HG03571 (cell line): Measurements from ENCODE around the gene SPATA13.
"Not testable (repeated sequence)": the region's sequence is repeated elsewhere in the genome, so short reads cannot be mapped to it uniquely, and the experiment has no call there.

Source experiments
- ATAC-seq: cut with Tn5 transposase; IDR thresholded peaks from one replicate; pipeline ENCODE4 v1.9.1; 2021; ENCODE audit not compliant: unreplicated experiment

The SPATA13 gene

DNA sequence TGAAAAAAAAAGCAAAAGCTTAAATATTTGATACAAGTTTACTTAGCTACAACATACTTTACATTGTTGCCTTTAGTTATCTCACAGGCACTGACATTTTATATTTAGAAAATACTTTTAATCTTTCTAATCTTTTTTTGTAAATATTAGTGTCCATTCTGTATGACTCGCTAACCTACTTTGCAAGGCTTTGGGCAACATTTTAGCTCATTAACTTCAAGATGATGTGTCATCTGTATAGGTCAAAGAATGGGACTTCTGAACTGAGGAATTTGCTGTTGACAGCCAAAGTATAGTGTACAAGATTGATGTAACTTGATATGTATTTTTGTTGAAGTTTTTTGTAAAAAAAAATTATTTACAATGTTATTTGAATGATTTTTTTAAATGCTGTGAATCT is 146.1 kb downstream of the SPATA13 start:
- no peak for ATAC-seq

GRCh38 chr13:24307211-24308067 is 146.9 kb downstream of the SPATA13 start:
- ATAC-seq = no peak

- no peak for ATAC-seq
Measured at GRCh38 chr13:24308068-24308445, 147.5 kb downstream of the SPATA13 start.

GRCh38 chr13:24308488-24309020 is 148.0 kb downstream of the SPATA13 start:
- no peak for ATAC-seq

- ATAC-seq = not testable (repeated sequence)
Measured at GRCh38 chr13:24309300-24309699, 148.8 kb downstream of the SPATA13 start, which contains the start of gene C1QTNF9. TSS of gene C1QTNF9 (plus strand) at chr13:24309580. CDS start at chr13:24316004, 6,424 bp downstream.

DNA sequence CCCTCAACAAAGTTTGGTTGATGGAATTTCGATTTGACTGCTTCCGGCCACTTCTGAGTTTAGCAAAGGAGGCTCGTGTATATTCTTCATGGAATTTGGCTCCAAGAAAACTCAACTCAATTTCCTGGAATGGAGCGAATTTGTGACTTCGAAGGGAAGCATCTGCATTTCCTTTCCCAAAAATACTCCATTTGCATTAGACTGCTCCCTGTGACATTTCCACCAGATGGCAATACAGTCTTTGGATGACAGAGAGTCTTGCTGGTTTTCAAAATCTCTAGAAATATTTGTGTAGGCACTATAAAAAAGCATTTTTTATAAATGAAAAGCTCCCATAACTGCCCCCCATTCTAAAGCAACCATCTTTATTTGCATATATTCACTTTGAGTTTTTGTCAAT is 152.9 kb downstream of the SPATA13 start:
- no peak for ATAC-seq

DNA sequence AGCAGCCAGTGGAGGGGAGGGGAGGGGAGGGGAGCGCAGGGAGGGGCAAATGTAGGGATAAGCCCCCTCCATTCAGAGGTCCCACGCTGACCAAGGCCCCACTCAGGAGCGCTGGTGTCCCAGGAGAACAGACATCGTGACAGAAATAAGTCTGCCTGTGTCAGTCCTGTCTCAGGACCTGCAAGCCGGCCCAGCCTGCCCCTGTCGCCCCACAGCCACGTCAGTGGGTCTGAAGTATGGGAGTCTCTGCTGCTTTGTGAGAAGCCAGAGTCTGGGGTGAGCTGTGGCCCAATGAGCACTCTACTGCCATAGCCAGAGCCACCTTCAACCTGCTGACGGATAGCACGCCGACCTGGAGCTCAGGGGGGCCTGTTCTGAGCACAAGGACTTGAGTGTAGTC is 157.3 kb downstream of the SPATA13 start:
- not testable (repeated sequence) for ATAC-seq

DNA sequence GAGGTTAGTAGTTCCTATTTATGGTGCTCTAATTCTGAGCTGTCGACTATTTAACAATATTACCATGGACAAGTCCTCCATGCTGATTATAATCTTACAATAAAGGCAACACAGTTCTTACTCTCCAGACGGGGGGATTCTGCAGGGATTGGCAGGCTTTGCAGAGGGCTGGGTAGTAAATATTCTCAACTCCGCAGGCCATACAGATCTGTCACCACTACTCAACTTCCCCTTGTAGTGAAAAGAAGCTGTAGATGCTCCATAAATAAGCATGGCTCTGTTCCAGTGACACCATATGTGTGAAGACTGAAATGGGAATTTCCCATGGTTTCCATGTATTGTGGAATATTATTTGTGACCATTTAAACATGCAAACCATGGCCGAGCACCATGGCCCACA is 158.4 kb downstream of the SPATA13 start:
- not testable (repeated sequence) for ATAC-seq

DNA sequence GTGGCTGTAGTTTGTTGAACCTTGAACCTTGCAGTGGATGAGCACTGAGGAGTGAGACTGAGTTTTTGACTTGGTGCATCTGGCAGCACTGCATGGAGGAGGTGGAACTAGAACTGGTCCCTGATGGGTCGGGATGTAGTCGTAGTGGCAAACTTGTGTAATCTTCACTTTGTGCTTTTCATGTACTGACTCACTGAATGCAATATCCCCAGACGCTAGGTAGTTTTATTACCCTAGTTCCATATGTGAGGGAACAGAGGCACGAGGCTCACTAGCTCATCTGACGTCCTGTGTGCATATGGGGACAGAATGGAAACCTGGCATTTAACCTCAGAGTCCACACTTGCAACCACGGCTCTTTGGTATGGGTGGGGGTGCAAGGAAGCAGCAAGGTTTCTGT is 159.1 kb downstream of the SPATA13 start:
- ATAC-seq = not testable (repeated sequence)

GRCh38 chr13:24321416-24321815 is 160.9 kb downstream of the SPATA13 start:
- ATAC-seq = not testable (repeated sequence)

DNA sequence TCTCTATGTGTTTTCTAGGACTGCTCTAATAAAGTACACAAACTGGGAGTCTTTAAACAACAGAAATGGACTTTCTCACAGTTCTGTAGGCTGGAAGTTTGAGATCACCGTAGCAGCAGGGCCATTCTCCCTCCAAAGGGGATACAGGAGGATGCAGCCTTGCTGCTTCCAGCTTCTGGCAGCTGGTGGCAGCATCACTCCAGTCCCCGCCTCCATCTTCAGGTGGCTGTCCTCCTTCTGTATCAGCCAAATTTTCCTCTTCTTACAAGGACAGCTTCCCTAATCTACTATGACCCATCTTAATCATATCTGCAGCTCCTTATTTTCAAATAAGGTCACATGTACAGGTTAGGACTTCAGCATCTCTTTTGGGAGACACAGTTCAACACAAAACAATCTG is 161.9 kb downstream of the SPATA13 start:
- ATAC-seq = not testable (repeated sequence)

DNA sequence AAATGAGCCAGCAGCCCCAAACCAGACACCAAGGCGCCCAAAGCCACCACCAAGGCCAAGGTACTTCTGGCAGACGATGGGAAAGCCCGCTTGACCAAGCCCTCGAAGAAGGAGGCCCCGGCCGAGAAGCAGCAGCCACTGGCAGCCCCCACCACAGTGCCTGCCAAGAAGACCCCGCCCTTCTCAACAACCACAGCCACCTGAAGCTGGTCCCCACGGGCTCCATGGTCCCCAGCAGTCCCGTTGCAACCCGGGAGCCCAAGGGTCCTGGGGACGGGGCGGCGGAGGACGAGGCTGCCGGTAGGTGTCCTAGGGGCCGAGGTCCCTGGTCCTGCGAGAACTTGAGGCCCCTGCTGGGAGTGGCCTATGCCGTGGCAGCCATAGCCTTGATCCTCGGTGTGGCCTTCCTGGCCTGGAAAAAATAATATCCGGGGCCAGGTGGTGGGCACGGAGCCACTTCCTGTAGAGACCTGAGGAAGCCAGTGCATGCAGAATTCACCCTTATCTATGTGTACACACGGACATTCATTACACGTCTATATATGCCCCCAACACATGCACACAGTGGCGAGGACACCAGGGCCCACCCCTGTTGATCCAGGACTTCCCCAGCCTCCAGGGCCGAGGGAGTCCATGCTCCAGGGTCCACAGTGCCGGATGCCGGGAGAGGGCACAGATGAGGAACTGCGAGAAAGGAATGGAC is 162.7 kb downstream of the SPATA13 start:
- no peak for ATAC-seq

DNA sequence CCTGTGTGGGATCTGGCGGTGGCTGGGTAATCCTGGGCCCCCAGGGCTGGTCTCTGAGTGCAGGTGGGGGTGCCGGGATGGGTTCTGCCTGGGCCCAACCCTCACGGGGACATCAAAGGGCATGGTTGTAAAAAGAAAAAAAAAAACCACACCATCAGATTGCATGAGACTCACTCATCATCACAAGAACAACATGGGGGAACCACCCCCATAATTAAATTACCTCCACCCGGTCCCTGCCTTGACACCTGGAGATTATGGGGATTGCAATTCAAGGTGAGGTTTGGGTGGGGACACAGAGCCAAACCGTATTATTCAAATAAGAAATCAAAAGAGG is 163.2 kb downstream of the SPATA13 start:
- ATAC-seq = no peak

- ATAC-seq = not testable (repeated sequence)
Measured at GRCh38 chr13:24327598-24327997, 167.1 kb downstream of the SPATA13 start.

- no peak for ATAC-seq
Measured at GRCh38 chr13:24328145-24328544, 167.6 kb downstream of the SPATA13 start.

DNA sequence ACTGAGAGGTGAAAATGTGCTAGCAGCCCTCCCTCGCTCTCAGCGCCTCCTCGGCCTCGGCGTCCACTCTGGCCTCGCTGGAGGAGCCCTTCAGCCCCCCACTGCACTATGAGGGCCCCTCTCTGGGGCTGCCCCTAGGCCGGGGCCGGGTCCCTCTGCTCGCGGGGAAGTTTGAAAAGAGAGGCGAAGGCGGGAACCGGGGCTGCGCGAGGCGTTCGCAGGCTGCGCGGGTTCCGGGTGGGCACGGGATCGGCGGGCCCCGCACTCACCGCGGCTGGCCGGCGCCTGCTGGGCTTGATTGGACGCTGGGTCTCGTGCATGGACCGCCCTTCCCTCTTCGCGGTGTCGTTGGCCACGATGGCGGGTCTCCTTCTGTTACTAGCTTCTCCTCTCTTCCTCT is 178.2 kb downstream of the SPATA13 start:
- no peak for ATAC-seq

DNA sequence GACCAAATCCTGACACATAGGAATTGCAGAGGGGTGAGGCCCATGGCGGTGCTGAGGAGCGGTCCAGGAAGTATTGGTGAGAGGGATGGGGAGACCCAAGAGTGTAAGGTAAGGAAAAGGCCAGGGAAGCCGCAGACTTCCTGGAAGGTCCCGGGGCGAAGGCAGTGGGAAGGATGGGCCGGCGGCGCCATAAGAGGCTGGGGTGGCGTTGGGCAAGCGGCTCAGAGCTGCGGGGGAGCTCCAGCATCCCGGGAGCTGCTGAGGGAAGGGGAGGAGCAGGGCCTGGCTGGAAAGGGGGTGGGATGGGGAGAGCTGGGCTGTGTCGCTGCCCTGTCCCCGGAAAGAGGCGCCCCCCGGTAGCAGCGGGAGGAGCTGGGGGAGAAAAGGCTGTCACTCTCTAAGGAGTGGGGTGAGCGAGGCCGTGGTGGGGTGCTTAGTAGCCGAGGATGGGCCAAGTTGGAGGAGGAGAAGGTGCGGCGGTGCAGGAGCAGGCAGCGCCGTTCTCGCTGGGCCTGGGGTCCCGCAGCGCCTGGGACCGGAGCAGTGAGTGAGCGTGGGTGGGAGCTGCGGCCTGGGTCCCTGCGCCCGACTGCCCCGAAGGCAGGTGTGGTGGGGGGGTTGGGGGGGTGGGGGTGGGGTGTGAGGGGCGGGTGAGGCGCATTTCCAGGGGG is 179.6 kb downstream of the SPATA13 start:
- no peak for ATAC-seq

DNA sequence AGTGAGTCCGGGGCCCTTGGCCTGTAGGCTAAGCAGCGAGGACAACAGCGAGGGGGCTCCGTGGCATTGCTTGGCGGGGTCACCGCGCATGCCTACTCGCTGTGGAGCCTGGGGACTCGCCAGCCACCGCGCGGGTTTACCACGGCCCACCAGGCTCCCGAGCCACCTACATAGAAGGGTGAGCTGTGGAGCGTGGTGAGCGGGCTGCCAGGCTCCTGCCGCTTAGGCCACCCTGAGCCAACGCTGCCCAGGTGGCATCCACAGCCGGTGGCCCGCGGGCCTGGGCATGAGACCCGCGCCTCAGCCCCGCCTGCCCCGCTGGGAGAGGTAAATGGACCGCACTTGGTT is 180.1 kb downstream of the SPATA13 start:
- no peak for ATAC-seq

GRCh38 chr13:24341439-24341838 is 180.9 kb downstream of the SPATA13 start:
- ATAC-seq = no peak

DNA sequence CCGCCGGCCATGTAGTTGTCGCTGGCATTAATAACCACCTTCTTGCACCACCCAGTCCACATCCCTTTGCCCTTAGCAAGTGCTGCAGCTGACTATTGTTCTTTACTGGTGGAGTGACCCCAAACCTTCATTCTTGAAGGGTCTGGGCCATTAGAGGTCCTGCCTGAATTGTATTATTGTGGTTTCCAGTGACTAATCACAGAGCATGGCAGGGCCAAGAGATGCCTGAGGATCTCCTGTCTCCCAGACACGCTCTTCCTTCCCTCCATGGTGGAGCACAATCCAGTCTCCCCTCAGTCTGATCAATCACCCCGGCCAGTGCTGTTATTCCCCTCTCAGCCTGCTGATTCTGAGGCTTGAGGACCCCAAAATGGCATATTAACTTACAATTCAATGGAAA is 187.9 kb downstream of the SPATA13 start:
- ATAC-seq = no peak

DNA sequence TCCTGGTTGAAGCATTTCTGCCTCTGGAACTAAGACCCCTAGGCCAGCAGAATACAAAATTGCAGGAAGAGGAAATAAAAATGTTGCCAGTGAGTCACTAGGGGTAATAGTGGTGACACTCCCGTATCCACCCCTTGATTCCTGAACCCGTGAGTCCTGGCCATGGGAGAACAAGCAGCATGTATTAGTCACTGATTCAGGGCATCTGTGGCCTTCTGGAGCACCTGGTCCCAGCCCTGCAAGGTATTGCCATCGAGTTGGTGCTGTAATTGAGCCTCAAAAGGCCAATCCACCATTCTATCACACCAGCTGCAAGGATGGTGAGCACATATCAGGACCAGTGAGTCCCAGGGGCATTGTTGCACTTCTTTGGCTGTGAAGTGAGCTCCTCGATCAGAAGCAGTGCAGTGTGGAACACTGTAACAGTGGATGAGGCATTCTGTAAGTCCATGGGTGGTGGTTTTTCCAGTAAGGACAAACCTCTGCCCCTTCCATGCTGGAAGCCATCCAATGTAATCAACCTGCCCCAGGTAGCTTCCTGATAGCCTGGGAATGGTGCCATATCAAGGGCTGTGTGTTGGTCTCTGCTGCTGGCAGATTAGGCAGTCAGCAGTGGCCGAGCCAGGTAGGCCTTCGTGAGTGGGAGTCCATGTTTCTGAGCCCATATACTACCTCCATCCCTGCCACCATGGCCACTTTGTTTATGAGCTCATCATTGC is 188.4 kb downstream of the SPATA13 start:
- ATAC-seq = no peak
